HEK293T (cell line): ENCODE results near the gene KAT6B.
"Not testable (repeated sequence)": the region's sequence is repeated elsewhere in the genome, so short reads cannot be mapped to it uniquely, and the experiment has no call there.

ENCODE experiments used
- CTCF ChIA-PET: fragments of 350-600 bp; formaldehyde crosslinking; extraction: SDS; loops from one replicate; lab custom pipeline; 2021; ENCODE audit warnings: antibody characterized with exemption, inconsistent platforms; lab: Yijun Ruan, JAX
- POLR2A ChIA-PET: fragments of 350-600 bp; formaldehyde crosslinking; extraction: SDS; loops from one replicate; lab custom pipeline; 2020; ENCODE audit warnings: antibody characterized with exemption, inconsistent platforms; lab: Yijun Ruan, JAX
- DNase-seq: peaks from one replicate; pipeline ENCODE4 v3.0.0; 2012; ENCODE audit warnings: mixed read lengths; ENCODE audit errors: extremely low spot score
- ARNT ChIP-seq: fragments of 450-650 bp; IDR thresholded peaks from 2 replicates; pipeline ENCODE4 v1.6.1; 2017; ENCODE audit warnings: mild to moderate bottlenecking
- BHLHE40 ChIP-seq: fragments of 450-650 bp; IDR thresholded peaks from 2 replicates; pipeline ENCODE4 v1.6.1; 2016; ENCODE audit warnings: mild to moderate bottlenecking, moderate library complexity, borderline replicate concordance
- CTBP1 ChIP-seq: fragments of 450-650 bp; IDR thresholded peaks from 2 replicates; pipeline ENCODE4 v1.6.1; 2016; ENCODE audit warnings: borderline replicate concordance
- ELF4 ChIP-seq: fragments of 450-650 bp; IDR thresholded peaks from 2 replicates; pipeline ENCODE4 v1.6.1; 2017; ENCODE audit warnings: antibody characterized with exemption
- FOXA1 ChIP-seq: fragments of 450-650 bp; IDR thresholded peaks from 2 replicates; pipeline ENCODE4 v1.6.1; 2016; ENCODE audit warnings: mild to moderate bottlenecking
- FOXK2 ChIP-seq: fragments of 450-650 bp; IDR thresholded peaks from 2 replicates; pipeline ENCODE4 v1.6.1; 2016; ENCODE audit warnings: mild to moderate bottlenecking
- FOXM1 ChIP-seq: fragments of 450-650 bp; IDR thresholded peaks from 2 replicates; pipeline ENCODE4 v1.6.1; 2017; ENCODE audit warnings: mild to moderate bottlenecking, borderline replicate concordance
- HDGF ChIP-seq: fragments of 450-650 bp; IDR thresholded peaks from 2 replicates; pipeline ENCODE4 v1.6.1; 2017; ENCODE audit warnings: antibody characterized with exemption, borderline replicate concordance
- L3MBTL2 ChIP-seq: fragments of 450-650 bp; conservative IDR thresholded peaks from 2 replicates; pipeline ENCODE4 v1.6.1; 2016; ENCODE audit warnings: mild to moderate bottlenecking
- LEF1 ChIP-seq: fragments of 450-650 bp; IDR thresholded peaks from 2 replicates; pipeline ENCODE4 v1.6.1; 2017; ENCODE audit warnings: mild to moderate bottlenecking, borderline replicate concordance
- NFRKB ChIP-seq: fragments of 450-650 bp; IDR thresholded peaks from 2 replicates; pipeline ENCODE4 v1.6.1; 2016; ENCODE audit warnings: mild to moderate bottlenecking, moderate library complexity
- SP1 ChIP-seq: fragments of 450-650 bp; IDR thresholded peaks from 2 replicates; pipeline ENCODE4 v1.6.1; 2017
- SUZ12 ChIP-seq: fragments of 450-650 bp; IDR thresholded peaks from 2 replicates; pipeline ENCODE4 v1.6.1; 2016; ENCODE audit warnings: mild to moderate bottlenecking
- TARDBP ChIP-seq: fragments of 450-650 bp; IDR thresholded peaks from 2 replicates; pipeline ENCODE4 v1.6.1; 2016
- ZNF384 ChIP-seq: fragments of 450-650 bp; IDR thresholded peaks from 2 replicates; pipeline ENCODE4 v1.6.1; 2016
- TF ChIP-seq, protein P1 (sequence below): fragments of 450-650 bp; IDR thresholded peaks from 2 replicates; pipeline ENCODE4 v1.6.1; 2016

Gene KAT6B

DNA sequence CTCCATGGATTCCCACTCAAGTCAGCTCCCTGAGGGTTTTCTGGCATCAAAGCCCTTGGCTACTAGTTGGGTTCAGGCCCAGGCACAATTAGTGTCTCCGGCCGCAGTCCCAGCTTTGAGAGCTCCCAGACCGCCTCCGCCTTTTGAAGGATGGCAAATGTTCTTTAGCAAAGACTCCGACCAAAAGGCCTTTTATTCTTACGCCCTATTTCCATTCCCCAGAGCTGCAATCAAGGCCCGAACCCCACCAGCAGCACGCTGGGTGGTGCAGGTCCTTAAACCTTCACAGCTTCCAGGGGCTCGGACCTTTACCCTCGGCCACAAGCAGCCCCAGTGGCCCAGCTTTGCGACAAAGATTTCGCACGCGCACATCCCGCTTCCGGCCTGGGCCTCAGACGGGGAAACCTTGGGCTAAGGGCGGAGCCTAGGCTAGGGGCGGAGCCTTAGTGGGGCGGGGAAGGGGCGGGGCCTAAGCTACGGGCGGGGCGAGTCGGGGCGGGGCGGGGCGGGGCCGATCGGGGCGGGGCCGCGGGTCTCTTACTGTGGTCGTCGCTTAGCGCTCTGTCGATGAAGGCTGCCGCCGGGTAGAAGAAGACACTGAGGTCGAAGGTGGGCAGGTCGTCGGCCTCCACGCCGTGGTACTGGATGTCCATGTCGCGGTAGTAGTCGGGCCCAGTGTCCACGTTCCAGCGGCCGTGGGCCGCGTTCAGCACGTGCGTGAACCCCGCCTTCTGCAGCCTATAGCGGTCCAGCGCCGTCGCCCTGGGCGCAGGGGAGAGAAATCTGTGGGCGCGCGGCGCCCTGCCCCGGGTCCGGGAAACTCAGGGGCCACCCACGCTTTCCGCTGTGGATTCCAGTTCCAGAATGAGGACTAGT is 217.1 kb downstream of the KAT6B start:
- DNase-seq: no peak
- ChIA-PET POLR2A (no interaction called here), CTCF (no interaction called here)
- TF ChIP-seq ARNT (no peak), FOXA1 (no peak), HDGF (no peak), LEF1 (no peak), CTBP1 (no peak), TARDBP (no peak), ELF4 (no peak), L3MBTL2 (no peak), FOXM1 (no peak), FOXK2 (no peak), BHLHE40 (no peak)
- TF ChIP-seq, protein P1, sequence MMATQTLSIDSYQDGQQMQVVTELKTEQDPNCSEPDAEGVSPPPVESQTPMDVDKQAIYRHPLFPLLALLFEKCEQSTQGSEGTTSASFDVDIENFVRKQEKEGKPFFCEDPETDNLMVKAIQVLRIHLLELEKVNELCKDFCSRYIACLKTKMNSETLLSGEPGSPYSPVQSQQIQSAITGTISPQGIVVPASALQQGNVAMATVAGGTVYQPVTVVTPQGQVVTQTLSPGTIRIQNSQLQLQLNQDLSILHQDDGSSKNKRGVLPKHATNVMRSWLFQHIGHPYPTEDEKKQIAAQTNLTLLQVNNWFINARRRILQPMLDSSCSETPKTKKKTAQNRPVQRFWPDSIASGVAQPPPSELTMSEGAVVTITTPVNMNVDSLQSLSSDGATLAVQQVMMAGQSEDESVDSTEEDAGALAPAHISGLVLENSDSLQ: no peak

DNA sequence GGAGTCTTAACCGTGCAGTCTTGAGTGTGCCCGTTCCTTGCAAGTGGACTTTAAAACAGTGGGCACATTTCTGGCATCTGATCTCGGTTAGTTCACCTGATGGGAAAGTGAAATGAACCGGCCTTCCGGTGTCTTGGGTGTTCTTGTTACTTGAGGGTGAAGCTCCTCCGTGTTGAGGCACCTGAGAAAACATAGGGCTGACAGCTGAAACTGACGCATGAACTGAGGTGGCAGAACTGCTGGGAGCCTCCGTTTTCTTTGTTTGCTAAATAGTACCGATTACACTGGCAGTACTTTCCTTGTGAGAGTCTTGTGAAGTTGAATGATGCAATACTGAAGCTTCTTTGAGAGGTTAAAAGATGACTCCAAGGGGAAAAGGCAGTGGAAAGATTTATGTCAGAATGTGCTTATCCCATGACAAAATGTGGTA is 222.3 kb downstream of the KAT6B start:
- CTCF ChIA-PET: no interaction called here
- POLR2A ChIA-PET: no interaction called here
- DNase-seq: no peak
- no peak for TF ChIP-seq HDGF
- no peak for TF ChIP-seq TARDBP
- TF ChIP-seq BHLHE40: no peak

DNA sequence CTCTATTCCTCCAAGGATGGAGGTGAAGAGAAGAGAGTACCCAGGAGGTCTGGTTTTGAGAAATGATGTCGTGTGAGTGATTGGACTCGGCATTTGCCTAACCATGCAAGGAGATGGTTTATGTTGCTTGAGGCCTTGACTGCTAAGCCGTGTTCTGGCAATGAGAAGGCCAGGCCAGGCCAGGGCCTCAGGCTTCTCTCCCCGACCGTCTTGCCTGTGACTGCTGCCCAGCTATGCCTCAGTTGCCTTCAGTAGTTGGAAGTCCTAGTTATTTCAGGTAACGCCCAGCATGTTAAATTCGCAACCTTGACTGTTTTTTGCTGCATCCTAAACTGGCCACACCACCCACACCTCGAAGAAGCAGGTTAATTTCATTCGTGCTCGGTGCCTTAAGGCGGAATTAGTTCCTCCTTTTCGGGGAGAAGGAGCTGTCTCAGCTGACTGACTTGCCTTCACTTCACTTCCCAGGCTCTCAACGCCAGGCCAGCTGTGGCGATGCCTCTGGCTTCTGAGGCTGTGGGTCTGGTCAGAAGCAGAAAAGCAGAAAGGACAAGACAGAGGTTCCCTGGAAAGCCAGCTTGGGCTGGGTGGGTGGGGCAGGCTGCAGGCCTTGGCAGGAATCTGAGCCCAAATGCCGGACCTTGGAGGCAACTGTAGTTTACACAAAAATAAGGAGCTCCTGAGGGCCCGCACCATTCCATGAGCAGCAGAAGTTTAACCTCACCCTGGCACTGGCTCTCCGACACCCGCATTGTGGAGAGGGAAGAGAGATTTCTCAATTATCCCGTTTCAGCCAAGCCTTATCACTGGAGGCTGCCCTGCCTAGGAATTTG is 223.1 kb downstream of the KAT6B start:
- no peak for TF ChIP-seq FOXM1
- no peak for TF ChIP-seq LEF1
- TF ChIP-seq FOXK2: no peak
- TF ChIP-seq ARNT: no peak
- TF ChIP-seq SUZ12: no peak
- TF ChIP-seq TARDBP: no peak
- no peak for TF ChIP-seq CTBP1
- TF ChIP-seq, protein P1: no peak
- no peak for TF ChIP-seq FOXA1
- TF ChIP-seq L3MBTL2: no peak
- no peak for TF ChIP-seq BHLHE40
- CTCF ChIA-PET: interaction anchor here (1.1 kb wide), 1 partner anchor 61 kb away, joined by 3 read pairs; no protein-coding TSS in a partner anchor
- POLR2A ChIA-PET: no interaction called here
- DNase-seq: no peak

GRCh38 chr10:75050149-75050919 is 223.9 kb downstream of the KAT6B start:
- ChIA-PET CTCF (interaction anchor here (1.1 kb wide), 1 partner anchor 60 kb away, joined by 3 read pairs; no protein-coding TSS in a partner anchor), POLR2A (no interaction called here)
- TF ChIP-seq ELF4 (no peak), ARNT (no peak), FOXM1 (no peak), LEF1 (no peak), NFRKB (no peak), L3MBTL2 (no peak), FOXA1 (no peak), HDGF (no peak), SUZ12 (no peak), FOXK2 (no peak), ZNF384 (no peak), SP1 (no peak), CTBP1 (no peak), BHLHE40 (no peak), TARDBP (no peak)
- TF ChIP-seq, protein P1: no peak
- no peak for DNase-seq

- ChIA-PET POLR2A (no interaction called here), CTCF (no interaction called here)
- TF ChIP-seq SUZ12: no peak
- no peak for TF ChIP-seq FOXA1
- TF ChIP-seq CTBP1: no peak
- no peak for TF ChIP-seq ELF4
- no peak for TF ChIP-seq BHLHE40
- TF ChIP-seq L3MBTL2: no peak
- no peak for TF ChIP-seq ARNT
- TF ChIP-seq, protein P1: no peak
- DNase-seq: no peak
These were observed 224.9 kb downstream of the KAT6B start for GRCh38 chr10:75051308-75051707.

DNA sequence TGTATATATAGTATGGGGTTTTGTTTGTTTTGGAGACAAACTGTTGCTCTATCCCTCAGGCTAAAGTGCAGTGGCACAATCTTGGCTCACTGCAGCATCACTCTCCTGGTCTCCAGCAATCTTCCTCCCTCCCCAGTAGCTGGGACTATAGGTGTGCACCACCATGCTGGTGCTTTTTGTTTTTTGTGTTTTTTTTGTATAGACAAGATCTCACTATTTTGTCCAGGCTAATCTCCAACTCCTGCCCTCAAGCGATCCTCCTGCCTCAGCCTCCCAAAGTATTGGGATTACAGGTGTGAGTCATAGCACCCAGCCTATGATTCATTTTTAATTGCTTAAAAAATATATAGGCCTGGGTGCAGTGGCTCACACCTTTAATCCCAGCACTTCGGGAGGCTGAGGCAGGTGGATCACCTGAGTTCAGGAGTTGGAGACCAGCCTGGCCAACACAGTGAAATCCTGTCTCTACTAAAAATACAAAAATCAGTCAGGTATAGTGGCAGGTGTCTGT is 229.6 kb downstream of the KAT6B start:
- DNase-seq, POLR2A ChIA-PET, CTCF ChIA-PET: not testable (repeated sequence)
